Keratinocyte (primary cell): ENCODE measurements around the gene LRIG2. TPM values are rescaled to one million over a fixed set of nuclear protein-coding genes. Genes with fewer than 3 reads are reported as not detected.
"Not testable (repeated sequence)": the region's sequence is repeated elsewhere in the genome, so short reads cannot be mapped to it uniquely, and the experiment has no call there.

ENCODE experiments used
- DNase-seq: peaks from one replicate; pipeline ENCODE4 v3.0.0-alpha.2; 2011; ENCODE audit warnings: low read depth, missing footprints, low spot score
- FAIRE-seq: peaks from 2 replicates; lab custom pipeline; 2011; peaks lifted over from hg19 to GRCh38; lab: Jason Lieb, UNC
- H2AFZ ChIP-seq: 2 replicates; pipeline ENCODE4 v1.6.0; 2012; ENCODE audit warnings: low read length, control low read depth, inconsistent platforms; ENCODE audit not compliant: control insufficient read depth
- H3K27ac ChIP-seq: 2 replicates; pipeline ENCODE4 v1.5.1; 2011; ENCODE audit warnings: low read length; ENCODE audit not compliant: control insufficient read depth, insufficient read depth
- H3K27me3 ChIP-seq: 3 replicates; pipeline ENCODE4 v1.6.0; 2011; ENCODE audit warnings: low read length; ENCODE audit not compliant: control insufficient read depth, insufficient read depth; ENCODE audit errors: extremely low read depth
- H3K36me3 ChIP-seq, 2 experiments: 2 replicates in 1 of 2; 3 replicates in 1 of 2; pipeline ENCODE4 v1.5.1; 2011; ENCODE audit warnings: low read length in 2 of 2, mild to moderate bottlenecking in 1 of 2; ENCODE audit not compliant: control insufficient read depth in 2 of 2, insufficient read depth in 2 of 2; ENCODE audit errors: extremely low read depth in 1 of 2
- H3K4me1 ChIP-seq: 3 replicates; pipeline ENCODE4 v1.5.1; 2011; ENCODE audit warnings: low read length; ENCODE audit not compliant: control insufficient read depth, insufficient read depth; ENCODE audit errors: extremely low read depth
- H3K4me2 ChIP-seq: 3 replicates; pipeline ENCODE4 v1.6.0; 2011; ENCODE audit warnings: low read depth, low read length; ENCODE audit not compliant: control insufficient read depth, insufficient read depth; ENCODE audit errors: extremely low read depth
- H3K4me3 ChIP-seq, 3 experiments: fragments of 200-600 bp in 1 of 3; sonication (generic) in 1 of 3; 2 replicates in 2 of 3; 3 replicates in 1 of 3; pipeline ENCODE4 v1.5.1; 2011 to 2016; ENCODE audit warnings: low read length in 3 of 3, mild to moderate bottlenecking in 3 of 3, control low read depth in 2 of 3, inconsistent platforms in 1 of 3, low read depth in 1 of 3, mixed read lengths in 1 of 3, mixed run types in 1 of 3, moderate library complexity in 1 of 3; ENCODE audit not compliant: control insufficient read depth in 2 of 3, insufficient read depth in 2 of 3; ENCODE audit errors: extremely low read depth in 1 of 3
- H3K79me2 ChIP-seq: 2 replicates; pipeline ENCODE4 v1.6.0; 2012; ENCODE audit warnings: low read length; ENCODE audit not compliant: control insufficient read depth, insufficient read depth
- H3K9ac ChIP-seq: 3 replicates; pipeline ENCODE4 v1.6.0; 2011; ENCODE audit warnings: low read length; ENCODE audit not compliant: control insufficient read depth, insufficient read depth; ENCODE audit errors: extremely low read depth
- H3K9me1 ChIP-seq: 3 replicates; pipeline ENCODE4 v1.6.0; 2011; ENCODE audit warnings: low read length; ENCODE audit not compliant: control insufficient read depth, insufficient read depth; ENCODE audit errors: extremely low read depth
- H3K9me3 ChIP-seq: 2 replicates; pipeline ENCODE4 v1.5.1; 2012; ENCODE audit warnings: low read depth, low read length; ENCODE audit not compliant: control insufficient read depth
- H4K20me1 ChIP-seq: 3 replicates; pipeline ENCODE4 v1.6.0; 2011; ENCODE audit warnings: low read length; ENCODE audit not compliant: control insufficient read depth, insufficient read depth; ENCODE audit errors: extremely low read depth
- CTCF ChIP-seq, 3 experiments: IDR thresholded peaks in 1 of 3; conservative IDR thresholded peaks in 1 of 3; optimal IDR thresholded peaks in 1 of 3; 2 replicates in 2 of 3; 3 replicates in 1 of 3; pipeline versions ENCODE3 to v1.5.1; 2011; ENCODE audit warnings: low read length in 3 of 3, mild to moderate bottlenecking in 3 of 3, moderate library complexity in 2 of 3, control low read depth in 1 of 3, inconsistent platforms in 1 of 3; ENCODE audit not compliant: insufficient read depth in 2 of 3; ENCODE audit errors: extremely low read depth in 1 of 3
- EZH2 ChIP-seq: IDR thresholded peaks from one replicate; pipeline ENCODE4 v1.6.1; 2012; ENCODE audit warnings: inconsistent platforms, mild to moderate bottlenecking, low read length, moderate library complexity
- dilution Hi-C: fragments of 300-500 bp; cut with MboI; formaldehyde crosslinking; loops from one replicate; pipeline ENCODE4 v1.7.0; 2020; ENCODE audit warnings: low sequenced_read_pairs; ENCODE audit not compliant: extremely low pct_ligation_motif_present
- polyA plus RNA-seq, 5 experiments: library from polyadenylated mRNA; depleted of rRNA in 3 of 5; stranded (reverse) in 3 of 5; stranded (forward) in 1 of 5; unstranded in 1 of 5; fragments of >200 nt; gene quantifications; 1 replicate in 1 of 5; 2 replicates in 3 of 5; 3 replicates in 1 of 5; pipeline versions ENCODE4 v1.2.1 to v1.2.3, GENCODE V29; 2011 to 2012; ENCODE audit warnings: missing spikeins in 2 of 5, low read depth in 1 of 5, low replicate concordance in 1 of 5

LRIG2 gene
- polyA plus RNA-seq, 1 donor (not counting 4 experiments of a cell fraction or from before 2014, with no cell fraction given), result 12.5 TPM

DNA sequence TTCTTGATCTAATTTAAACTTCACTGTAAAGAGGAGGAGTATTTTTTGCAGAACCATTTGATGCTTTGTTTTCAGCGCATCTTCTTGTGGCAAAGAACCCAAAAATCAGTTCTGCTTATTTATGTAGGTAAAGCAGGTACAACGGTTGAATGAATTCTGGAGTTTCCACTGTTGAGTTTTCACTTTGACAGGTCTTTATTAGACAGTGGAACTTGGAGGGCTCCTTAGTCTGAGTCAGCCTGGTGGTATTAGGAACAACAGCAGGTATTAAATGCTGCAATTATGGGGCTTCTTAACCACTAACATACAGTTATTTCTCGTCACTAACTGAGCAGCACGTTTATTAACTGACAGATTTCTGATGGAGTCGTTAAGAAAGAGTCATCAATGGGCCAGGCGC lies 1.2 kb downstream of the LRIG2 start:
- Histone ChIP-seq H3K4me3 (peak overlapping the region; percentile 92 to 97 (median 95)), H3K4me2 (peak overlapping the region; percentile 95), H3K27ac (peak overlapping the region; percentile 92), H3K4me1 (peaks cover 10% of the 10 kb centered on the region), H3K79me2 (peaks cover 53% of the 10 kb centered on the region), H2AFZ (no peak overlapping the region), H3K9ac (peak overlapping the region; percentile 95), H3K9me1 (no peaks in the 10 kb centered on the region), H3K36me3 (peaks cover 9% of the 10 kb centered on the region in 2 experiments), H3K9me3 (no peaks in the 10 kb centered on the region), H4K20me1 (no peaks in the 10 kb centered on the region), H3K27me3 (no peaks in the 10 kb centered on the region)
- no peak for DNase-seq
- dilution Hi-C loops, result no loop called here
- TF ChIP-seq CTCF (optimal IDR thresholded peaks at IDR 0.05 in 1 of 3, IDR thresholded peaks at IDR 0.05 in 1 of 3, conservative IDR thresholded peaks at IDR 0.05 in 1 of 3; ENCODE audit: extremely low read depth in 1 of 3, insufficient read depth in 2 of 3, low read length in 3 of 3) (no peak), EZH2 (no peak)
- no peak for FAIRE-seq

- H3K4me2 ChIP-seq, dilution Hi-C loops, DNase-seq, H2AFZ ChIP-seq, H3K4me1 ChIP-seq, H3K9ac ChIP-seq, H3K9me1 ChIP-seq, H3K27me3 ChIP-seq, H3K27ac ChIP-seq, FAIRE-seq, H4K20me1 ChIP-seq, H3K9me3 ChIP-seq, H3K36me3 ChIP-seq, H3K4me3 ChIP-seq: not testable (repeated sequence)
- H3K79me2 ChIP-seq, result peaks cover 79% of the 10 kb centered on the region
These were observed 5.0 kb downstream of the LRIG2 start for GRCh38 chr1:113077978-113078377.

- FAIRE-seq, result no peak
- peaks cover 64% of the 10 kb centered on the region for H3K79me2 ChIP-seq
- H3K36me3 ChIP-seq, result peaks cover 0 to 3% of the 10 kb centered on the region in 2 experiments
These were observed 13.5 kb downstream of the LRIG2 start for GRCh38 chr1:113086541-113086940.

More at GRCh38 chr1:113086541-113086940, 13.5 kb downstream of the LRIG2 start:
- no peaks in the 10 kb centered on the region for H3K9me3 ChIP-seq
- DNase-seq, result no peak
- no peak overlapping the region for H3K4me2 ChIP-seq
- no peaks in the 10 kb centered on the region for H3K4me1 ChIP-seq
- dilution Hi-C loops, result no loop called here
- H4K20me1 ChIP-seq, result peaks cover 2% of the 10 kb centered on the region
- TF ChIP-seq CTCF (optimal IDR thresholded peaks at IDR 0.05 in 1 of 3, IDR thresholded peaks at IDR 0.05 in 1 of 3, conservative IDR thresholded peaks at IDR 0.05 in 1 of 3; ENCODE audit: extremely low read depth in 1 of 3, insufficient read depth in 2 of 3, low read length in 3 of 3) (no peak), EZH2 (no peak)
- no peaks in the 10 kb centered on the region for H3K9me1 ChIP-seq
- H3K9ac ChIP-seq, result no peak overlapping the region
- H3K27me3 ChIP-seq, result no peaks in the 10 kb centered on the region
- H2AFZ ChIP-seq, result no peak overlapping the region
- H3K4me3 ChIP-seq, result no peak overlapping the region
- no peak overlapping the region for H3K27ac ChIP-seq
